Chondrocyte (in vitro differentiated cells): ENCODE results near the gene DAPK3. TPM values are rescaled to one million over a fixed set of nuclear protein-coding genes. Genes with fewer than 3 reads are reported as not detected.
"Not testable (repeated sequence)": the region's sequence is repeated elsewhere in the genome, so short reads cannot be mapped to it uniquely, and the experiment has no call there.

Experiments
- DNase-seq: peaks from one replicate; pipeline ENCODE4 v3.0.0; 2021; ENCODE audit warnings: mixed read lengths, low spot score
- H3K27ac Mint-ChIP-seq: one replicate; pipeline ENCODE4 v1.8.0; 2021; ENCODE audit warnings: mild to moderate bottlenecking, moderate library complexity, mixed read lengths; ENCODE audit not compliant: unreplicated experiment
- H3K27me3 Mint-ChIP-seq: 2 replicates; pipeline ENCODE4 v1.8.0; 2021; ENCODE audit warnings: low read depth, mixed read lengths
- H3K36me3 Mint-ChIP-seq: 2 replicates; pipeline ENCODE4 v1.8.0; 2021; ENCODE audit warnings: low read depth, mixed read lengths
- H3K4me1 Mint-ChIP-seq: 2 replicates; pipeline ENCODE4 v1.8.0; 2021; ENCODE audit warnings: low read depth, mild to moderate bottlenecking, mixed read lengths
- H3K4me3 Mint-ChIP-seq: one replicate; pipeline ENCODE4 v1.8.0; 2021; ENCODE audit warnings: mild to moderate bottlenecking, moderate library complexity, mixed read lengths; ENCODE audit not compliant: unreplicated experiment
- H3K9me3 Mint-ChIP-seq: 2 replicates; pipeline ENCODE4 v1.8.0; 2021; ENCODE audit warnings: low read depth, mixed read lengths
- CTCF ChIP-seq: fragments of 200-600 bp; sonication (generic); IDR thresholded peaks from 2 replicates; pipeline ENCODE4 v1.5.0; 2021; ENCODE audit warnings: antibody characterized with exemption, mild to moderate bottlenecking, moderate library complexity
- total RNA-seq: library from RNA; stranded (reverse); gene quantifications from 3 replicates; pipeline ENCODE4 v1.2.1, GENCODE V29; 2021

DAPK3 gene
- total RNA-seq, 1 donor from 2014 or later = 185 TPM

DNA sequence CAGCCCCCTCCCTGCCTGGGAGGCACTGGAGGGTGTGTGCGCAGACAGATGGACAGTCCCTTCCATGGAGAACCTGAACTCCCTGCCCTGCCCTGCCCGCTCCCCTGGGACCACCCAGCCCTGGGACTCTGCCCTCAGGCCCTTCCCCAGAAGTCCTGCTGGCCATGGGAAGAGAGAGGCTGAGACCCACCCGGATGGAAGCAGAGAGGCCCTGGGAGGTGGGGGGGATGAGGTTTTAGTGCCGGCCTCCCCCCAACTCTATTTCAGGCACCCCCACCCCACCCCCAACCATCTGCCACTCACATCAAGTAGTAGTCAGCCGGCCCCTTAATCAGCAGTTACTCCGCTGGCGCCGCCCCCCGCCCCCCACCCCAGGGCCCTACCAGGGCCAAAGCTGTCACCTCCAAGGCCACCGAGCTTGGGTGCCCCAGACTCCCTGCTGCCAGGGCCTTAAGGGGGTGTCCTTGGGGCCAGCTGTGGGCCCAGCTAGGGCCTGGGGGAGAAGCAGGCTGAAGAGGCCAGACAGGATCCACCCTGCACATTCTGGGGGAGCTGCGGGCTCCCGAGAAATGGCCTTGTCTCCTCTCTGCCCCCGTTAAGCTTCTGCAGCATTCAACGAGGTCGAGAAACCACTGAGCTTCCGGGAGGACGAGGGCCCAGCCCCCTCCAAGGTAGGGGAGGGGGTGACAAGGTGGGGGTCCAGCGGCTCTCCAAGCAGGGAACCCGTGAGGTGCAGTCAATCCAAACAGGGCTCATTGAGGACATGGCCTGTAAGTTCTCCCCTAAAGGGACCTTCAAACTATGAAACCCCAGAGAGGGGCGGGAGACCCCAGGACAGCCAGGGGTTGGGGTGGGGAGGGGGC lies 20.7 kb downstream of the DAPK3 start:
- Mint-ChIP-seq H3K4me1 (peaks cover 6% of the 10 kb centered on the region), H3K36me3 (no peaks in the 10 kb centered on the region), H3K27me3 (no peaks in the 10 kb centered on the region), H3K4me3 (no peak overlapping the region), H3K27ac (no peak overlapping the region), H3K9me3 (no peaks in the 10 kb centered on the region)
- no peak for TF ChIP-seq CTCF
- no peak for DNase-seq

DNA sequence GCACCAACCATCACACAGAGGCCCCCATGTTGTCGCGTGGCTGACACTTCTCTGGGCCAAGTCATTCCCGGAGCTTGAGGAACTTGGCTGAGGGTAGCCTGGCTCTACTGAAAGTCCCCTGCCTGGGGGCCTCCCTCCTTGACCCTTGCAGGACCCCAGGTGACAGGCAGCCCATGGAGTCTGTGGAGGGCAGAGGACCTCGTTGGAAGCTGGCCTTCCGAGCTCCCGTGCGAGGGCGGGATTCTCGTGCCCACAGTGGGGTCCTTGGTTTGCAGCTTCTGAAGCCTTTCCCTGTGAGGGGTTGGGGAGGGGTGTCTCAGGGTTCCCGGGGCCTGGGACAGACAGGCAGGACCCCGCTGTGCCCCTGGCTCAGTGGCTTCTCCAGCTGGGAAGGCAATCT lies 21.6 kb downstream of the DAPK3 start:
- Mint-ChIP-seq H3K9me3 (no peaks in the 10 kb centered on the region), H3K4me1 (peaks cover 6% of the 10 kb centered on the region), H3K4me3 (no peak overlapping the region), H3K27ac (no peak overlapping the region), H3K36me3 (no peaks in the 10 kb centered on the region), H3K27me3 (no peaks in the 10 kb centered on the region)
- no peak for DNase-seq
- TF ChIP-seq CTCF = no peak

GRCh38 chr19:3947316-3947933 lies 23.5 kb downstream of the DAPK3 start:
- H3K27me3 Mint-ChIP-seq, DNase-seq, H3K9me3 Mint-ChIP-seq, H3K4me1 Mint-ChIP-seq, H3K36me3 Mint-ChIP-seq, H3K27ac Mint-ChIP-seq, H3K4me3 Mint-ChIP-seq: not testable (repeated sequence)

GRCh38 chr19:3945838-3946237 lies 25.1 kb downstream of the DAPK3 start:
- H3K9me3 Mint-ChIP-seq = no peaks in the 10 kb centered on the region
- no peak for DNase-seq
- no peaks in the 10 kb centered on the region for H3K36me3 Mint-ChIP-seq
- no peaks in the 10 kb centered on the region for H3K4me1 Mint-ChIP-seq
- no peak overlapping the region for H3K4me3 Mint-ChIP-seq
- no peaks in the 10 kb centered on the region for H3K27me3 Mint-ChIP-seq
- TF ChIP-seq CTCF = no peak
- H3K27ac Mint-ChIP-seq = no peak overlapping the region

DNA sequence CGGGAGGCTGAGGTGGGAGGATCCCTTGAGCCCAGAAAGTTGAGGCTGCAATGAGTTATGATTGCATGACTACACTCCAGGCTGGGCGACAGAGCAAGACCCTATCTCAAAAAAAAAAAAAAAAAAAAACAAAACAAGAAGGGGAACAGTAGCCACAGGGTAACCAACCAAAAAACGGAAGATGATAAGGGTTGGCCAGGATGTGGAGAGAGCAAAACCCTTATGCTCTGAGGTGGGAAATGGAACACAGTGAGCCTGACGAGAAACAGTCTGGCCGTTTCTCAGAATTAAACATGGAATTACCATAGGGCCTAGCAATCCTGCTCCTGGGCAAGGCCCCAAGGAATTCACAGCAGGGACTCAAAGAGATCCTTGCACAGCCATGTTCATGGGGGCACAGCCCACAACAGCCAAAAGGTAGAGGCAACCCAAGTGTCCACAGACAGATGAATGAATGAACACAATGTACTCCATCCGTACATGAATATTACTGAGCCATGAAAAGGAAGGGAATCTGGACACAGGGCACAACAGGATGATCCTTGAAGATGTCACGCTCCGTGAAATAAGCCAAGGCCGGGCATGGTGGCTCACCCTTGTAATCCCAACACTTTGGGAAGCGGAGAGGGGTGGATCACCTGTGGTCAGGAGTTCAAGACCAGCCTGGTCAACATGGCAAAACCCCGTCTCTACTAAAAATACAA lies 26.7 kb downstream of the DAPK3 start:
- Mint-ChIP-seq H3K9me3 (no peaks in the 10 kb centered on the region), H3K4me3 (no peak overlapping the region)

More for the DNA sequence above, 26.7 kb downstream of the DAPK3 start:
- Mint-ChIP-seq H3K36me3 (no peaks in the 10 kb centered on the region), H3K4me1 (no peaks in the 10 kb centered on the region), H3K27ac (no peak overlapping the region), H3K27me3 (no peaks in the 10 kb centered on the region)
- no peak for DNase-seq
- TF ChIP-seq CTCF = no peak
